IPS-18a (cell line): ENCODE measurements around the gene ADAMTS3.
"Not testable (repeated sequence)": the region's sequence is repeated elsewhere in the genome, so short reads cannot be mapped to it uniquely, and the experiment has no call there.

Experiments
- H3K27ac ChIP-seq: one replicate; pipeline ENCODE4 v1.5.1; 2013; ENCODE audit warnings: low read length
- H3K27me3 ChIP-seq: one replicate; pipeline ENCODE4 v1.6.1; 2013; ENCODE audit warnings: mild to moderate bottlenecking, low read length; ENCODE audit not compliant: control insufficient read depth, insufficient read depth
- H3K36me3 ChIP-seq: one replicate; pipeline ENCODE4 v1.6.1; 2013; ENCODE audit warnings: low read depth, low read length; ENCODE audit not compliant: control insufficient read depth
- H3K4me1 ChIP-seq: one replicate; pipeline ENCODE4 v1.6.1; 2013; ENCODE audit warnings: low read depth, low read length; ENCODE audit not compliant: control insufficient read depth
- H3K4me3 ChIP-seq: one replicate; pipeline ENCODE4 v1.5.1; 2013; ENCODE audit warnings: low read length
- H3K9ac ChIP-seq: one replicate; pipeline ENCODE4 v1.6.1; 2013; ENCODE audit warnings: mild to moderate bottlenecking, low read length, moderate library complexity
- H3K9me3 ChIP-seq: one replicate; pipeline ENCODE4 v1.6.1; 2013; ENCODE audit warnings: low read depth, low read length; ENCODE audit not compliant: control insufficient read depth

Gene ADAMTS3

GRCh38 chr4:72430050-72430449, 139.0 kb downstream of the ADAMTS3 start:
- Histone ChIP-seq H3K36me3 (no peaks in the 10 kb centered on the region), H3K27ac (no peak overlapping the region), H3K9ac (no peak overlapping the region), H3K4me1 (no peaks in the 10 kb centered on the region), H3K27me3 (no peaks in the 10 kb centered on the region), H3K9me3 (no peaks in the 10 kb centered on the region), H3K4me3 (no peak overlapping the region)

- Histone ChIP-seq H3K4me1 (no peaks in the 10 kb centered on the region), H3K9ac (no peak overlapping the region), H3K9me3 (no peaks in the 10 kb centered on the region), H3K27me3 (no peaks in the 10 kb centered on the region), H3K36me3 (no peaks in the 10 kb centered on the region), H3K27ac (no peak overlapping the region), H3K4me3 (no peak overlapping the region)
Observed at GRCh38 chr4:72429397-72429889, 139.6 kb downstream of the ADAMTS3 start.

- no peak overlapping the region for H3K9ac ChIP-seq
- no peaks in the 10 kb centered on the region for H3K9me3 ChIP-seq
- no peak overlapping the region for H3K4me3 ChIP-seq
- H3K27me3 ChIP-seq = no peaks in the 10 kb centered on the region
- H3K36me3 ChIP-seq = no peaks in the 10 kb centered on the region
- no peaks in the 10 kb centered on the region for H3K4me1 ChIP-seq
- H3K27ac ChIP-seq = no peak overlapping the region
Observed at GRCh38 chr4:72427057-72427456, 142.0 kb downstream of the ADAMTS3 start.

GRCh38 chr4:72425908-72426307, 143.1 kb downstream of the ADAMTS3 start:
- H3K27ac ChIP-seq, H3K4me1 ChIP-seq, H3K9ac ChIP-seq, H3K9me3 ChIP-seq, H3K36me3 ChIP-seq, H3K4me3 ChIP-seq, H3K27me3 ChIP-seq: not testable (repeated sequence)

GRCh38 chr4:72424006-72424405, 145.0 kb downstream of the ADAMTS3 start:
- no peak overlapping the region for H3K27ac ChIP-seq
- H3K36me3 ChIP-seq = no peaks in the 10 kb centered on the region
- no peaks in the 10 kb centered on the region for H3K9me3 ChIP-seq
- no peaks in the 10 kb centered on the region for H3K4me1 ChIP-seq
- H3K9ac ChIP-seq = no peak overlapping the region
- H3K27me3 ChIP-seq = no peaks in the 10 kb centered on the region
- no peak overlapping the region for H3K4me3 ChIP-seq

GRCh38 chr4:72422416-72422815, 146.6 kb downstream of the ADAMTS3 start:
- H3K9me3 ChIP-seq = no peaks in the 10 kb centered on the region
- no peak overlapping the region for H3K9ac ChIP-seq
- H3K27me3 ChIP-seq = no peaks in the 10 kb centered on the region
- no peak overlapping the region for H3K4me3 ChIP-seq
- no peaks in the 10 kb centered on the region for H3K36me3 ChIP-seq
- no peak overlapping the region for H3K27ac ChIP-seq
- no peaks in the 10 kb centered on the region for H3K4me1 ChIP-seq

- no peak overlapping the region for H3K4me3 ChIP-seq
Observed at GRCh38 chr4:72418458-72418857, 150.6 kb downstream of the ADAMTS3 start.

GRCh38 chr4:72410158-72410557, 158.9 kb downstream of the ADAMTS3 start:
- H3K4me1 ChIP-seq = no peaks in the 10 kb centered on the region
- no peak overlapping the region for H3K9ac ChIP-seq
- H3K27ac ChIP-seq = no peak overlapping the region
- no peaks in the 10 kb centered on the region for H3K9me3 ChIP-seq
- no peaks in the 10 kb centered on the region for H3K36me3 ChIP-seq
- H3K27me3 ChIP-seq = no peaks in the 10 kb centered on the region
- no peak overlapping the region for H3K4me3 ChIP-seq

More at GRCh38 chr4:72418458-72418857, 150.6 kb downstream of the ADAMTS3 start:
- Histone ChIP-seq H3K27me3 (no peaks in the 10 kb centered on the region), H3K9ac (no peak overlapping the region), H3K27ac (no peak overlapping the region), H3K9me3 (no peaks in the 10 kb centered on the region), H3K4me1 (no peaks in the 10 kb centered on the region), H3K36me3 (no peaks in the 10 kb centered on the region)

- Histone ChIP-seq H3K27ac (no peak overlapping the region), H3K4me3 (no peak overlapping the region), H3K9me3 (no peaks in the 10 kb centered on the region), H3K36me3 (no peaks in the 10 kb centered on the region), H3K27me3 (no peaks in the 10 kb centered on the region), H3K4me1 (no peaks in the 10 kb centered on the region), H3K9ac (no peak overlapping the region)
Observed at GRCh38 chr4:72408568-72408967, 160.5 kb downstream of the ADAMTS3 start.

GRCh38 chr4:72405417-72405816, 163.6 kb downstream of the ADAMTS3 start:
- no peaks in the 10 kb centered on the region for H3K36me3 ChIP-seq
- no peaks in the 10 kb centered on the region for H3K27me3 ChIP-seq
- no peak overlapping the region for H3K9ac ChIP-seq
- no peak overlapping the region for H3K4me3 ChIP-seq
- no peak overlapping the region for H3K27ac ChIP-seq
- H3K9me3 ChIP-seq = no peaks in the 10 kb centered on the region
- H3K4me1 ChIP-seq = no peaks in the 10 kb centered on the region

- Histone ChIP-seq H3K27me3 (no peaks in the 10 kb centered on the region), H3K9me3 (no peaks in the 10 kb centered on the region), H3K36me3 (no peaks in the 10 kb centered on the region), H3K27ac (no peak overlapping the region), H3K9ac (no peak overlapping the region), H3K4me3 (no peak overlapping the region), H3K4me1 (no peaks in the 10 kb centered on the region)
Observed at GRCh38 chr4:72397314-72397713, 171.7 kb downstream of the ADAMTS3 start.

GRCh38 chr4:72394012-72394663, 174.9 kb downstream of the ADAMTS3 start:
- no peaks in the 10 kb centered on the region for H3K4me1 ChIP-seq

More at GRCh38 chr4:72394012-72394663, 174.9 kb downstream of the ADAMTS3 start:
- no peaks in the 10 kb centered on the region for H3K36me3 ChIP-seq
- H3K27ac ChIP-seq = no peak overlapping the region
- no peaks in the 10 kb centered on the region for H3K9me3 ChIP-seq
- no peaks in the 10 kb centered on the region for H3K27me3 ChIP-seq
- no peak overlapping the region for H3K9ac ChIP-seq
- no peak overlapping the region for H3K4me3 ChIP-seq
